KMS-11 (cell line): ENCODE data around the gene GCAT.
"Not testable (repeated sequence)": the region's sequence is repeated elsewhere in the genome, so short reads cannot be mapped to it uniquely, and the experiment has no call there.

Source experiments
- H2AFZ ChIP-seq: fragments of 200-600 bp; sonication (generic); 2 replicates; pipeline ENCODE4 v1.6.1; 2016; ENCODE audit warnings: antibody characterized with exemption, mixed run types, low read depth
- H3K27ac ChIP-seq: fragments of 200-600 bp; sonication (generic); 2 replicates; pipeline ENCODE4 v1.6.1; 2016; ENCODE audit warnings: mild to moderate bottlenecking, mixed run types
- H3K27me3 ChIP-seq: fragments of 200-600 bp; sonication (generic); 2 replicates; pipeline ENCODE4 v1.6.1; 2017; ENCODE audit warnings: mild to moderate bottlenecking, low read depth, mixed run types, moderate library complexity; ENCODE audit not compliant: insufficient read depth
- H3K36me3 ChIP-seq: fragments of 200-600 bp; sonication (generic); 2 replicates; pipeline ENCODE4 v1.6.1; 2017; ENCODE audit warnings: mild to moderate bottlenecking, mixed run types; ENCODE audit not compliant: insufficient read depth
- H3K4me1 ChIP-seq: fragments of 200-600 bp; sonication (generic); 2 replicates; pipeline ENCODE4 v1.6.1; 2016; ENCODE audit warnings: mild to moderate bottlenecking, low read depth, mixed run types; ENCODE audit not compliant: poor library complexity, severe bottlenecking
- H3K4me2 ChIP-seq: fragments of 200-600 bp; sonication (generic); 2 replicates; pipeline ENCODE4 v1.7.0; 2016; ENCODE audit warnings: mild to moderate bottlenecking, mixed run types
- H3K4me3 ChIP-seq: fragments of 200-600 bp; sonication (generic); IDR thresholded peaks from 2 replicates; pipeline ENCODE4 v1.6.1; 2017; ENCODE audit warnings: low read depth, low read length, mixed read lengths; ENCODE audit not compliant: insufficient read depth
- H3K79me2 ChIP-seq: fragments of 200-600 bp; sonication (generic); 2 replicates; pipeline ENCODE4 v1.6.1; 2016; ENCODE audit warnings: low read depth, mixed run types; ENCODE audit not compliant: insufficient read depth
- H3K9ac ChIP-seq: fragments of 200-600 bp; sonication (generic); 2 replicates; pipeline ENCODE4 v1.6.1; 2016; ENCODE audit warnings: mild to moderate bottlenecking, mixed run types
- H4K20me1 ChIP-seq: fragments of 200-600 bp; sonication (generic); 2 replicates; pipeline ENCODE4 v1.6.1; 2016; ENCODE audit warnings: mild to moderate bottlenecking, mixed run types; ENCODE audit not compliant: insufficient read depth
- TF ChIP-seq, protein P1 (sequence below): fragments of 200-600 bp; sonication (generic); conservative IDR thresholded peaks from 2 replicates; pipeline ENCODE4 v1.6.1; 2017; ENCODE audit warnings: low read depth, mild to moderate bottlenecking, antibody characterized with exemption, low read length, moderate library complexity, mixed read lengths

Gene GCAT

DNA sequence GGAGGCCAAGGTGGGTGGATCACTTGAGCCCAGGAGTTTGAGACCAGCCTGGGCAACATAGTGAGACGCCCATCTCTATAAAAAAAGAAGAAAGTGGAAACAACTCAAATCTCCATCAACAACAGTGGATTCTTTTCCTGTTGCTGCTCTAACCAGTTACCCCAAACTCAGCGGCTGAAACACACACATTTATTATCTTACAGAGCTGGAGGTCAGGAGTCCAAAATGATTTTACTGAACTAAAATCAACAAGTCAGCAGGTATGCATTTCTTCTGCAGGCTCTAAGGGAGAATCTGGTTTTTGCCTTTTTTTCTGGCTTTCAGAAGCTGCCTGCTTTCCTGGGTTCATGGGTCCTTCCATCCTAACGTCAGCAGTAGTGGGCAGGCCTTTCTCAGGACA lies 11.7 kb upstream of the GCAT start:
- H3K4me1 ChIP-seq: no peaks in the 10 kb centered on the region
- H3K9ac ChIP-seq: no peak overlapping the region
- no peak overlapping the region for H3K4me2 ChIP-seq
- no peak overlapping the region for H3K27ac ChIP-seq
- peaks cover 3% of the 10 kb centered on the region; the same call in 1 of the 2 replicates for H3K27me3 ChIP-seq
- H2AFZ ChIP-seq: no peak overlapping the region
- H4K20me1 ChIP-seq: no peaks in the 10 kb centered on the region
- H3K79me2 ChIP-seq: no peaks in the 10 kb centered on the region
- TF ChIP-seq, protein P1, sequence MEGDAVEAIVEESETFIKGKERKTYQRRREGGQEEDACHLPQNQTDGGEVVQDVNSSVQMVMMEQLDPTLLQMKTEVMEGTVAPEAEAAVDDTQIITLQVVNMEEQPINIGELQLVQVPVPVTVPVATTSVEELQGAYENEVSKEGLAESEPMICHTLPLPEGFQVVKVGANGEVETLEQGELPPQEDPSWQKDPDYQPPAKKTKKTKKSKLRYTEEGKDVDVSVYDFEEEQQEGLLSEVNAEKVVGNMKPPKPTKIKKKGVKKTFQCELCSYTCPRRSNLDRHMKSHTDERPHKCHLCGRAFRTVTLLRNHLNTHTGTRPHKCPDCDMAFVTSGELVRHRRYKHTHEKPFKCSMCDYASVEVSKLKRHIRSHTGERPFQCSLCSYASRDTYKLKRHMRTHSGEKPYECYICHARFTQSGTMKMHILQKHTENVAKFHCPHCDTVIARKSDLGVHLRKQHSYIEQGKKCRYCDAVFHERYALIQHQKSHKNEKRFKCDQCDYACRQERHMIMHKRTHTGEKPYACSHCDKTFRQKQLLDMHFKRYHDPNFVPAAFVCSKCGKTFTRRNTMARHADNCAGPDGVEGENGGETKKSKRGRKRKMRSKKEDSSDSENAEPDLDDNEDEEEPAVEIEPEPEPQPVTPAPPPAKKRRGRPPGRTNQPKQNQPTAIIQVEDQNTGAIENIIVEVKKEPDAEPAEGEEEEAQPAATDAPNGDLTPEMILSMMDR: no peak
- H3K36me3 ChIP-seq: no peaks in the 10 kb centered on the region
- no peak overlapping the region for H3K4me3 ChIP-seq

DNA sequence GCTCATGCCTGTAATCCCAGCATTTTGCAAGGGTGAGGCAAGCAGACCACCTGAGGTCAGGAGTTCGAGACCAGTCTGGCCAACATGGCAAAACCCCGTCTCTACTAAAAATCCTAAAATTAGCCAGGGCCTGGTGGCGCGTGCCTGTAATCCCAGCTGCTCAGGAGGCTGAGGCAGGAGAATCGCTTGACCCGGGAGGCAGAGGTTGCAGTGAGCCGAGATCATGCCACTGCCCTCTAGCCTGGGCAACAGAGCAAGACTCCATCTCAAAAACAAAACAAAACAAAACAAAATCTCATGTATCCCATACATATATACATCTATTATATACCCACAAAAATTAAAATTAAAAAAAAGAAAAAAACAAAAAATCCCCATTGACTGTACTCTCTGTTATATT lies 10.5 kb upstream of the GCAT start:
- not testable (repeated sequence) for H3K27ac ChIP-seq, H3K4me2 ChIP-seq, H3K27me3 ChIP-seq, H2AFZ ChIP-seq, H3K36me3 ChIP-seq, H4K20me1 ChIP-seq, H3K4me3 ChIP-seq, H3K4me1 ChIP-seq, H3K9ac ChIP-seq, H3K79me2 ChIP-seq

GRCh38 chr22:37797874-37798500 lies 9.7 kb upstream of the GCAT start:
- no peak overlapping the region for H3K9ac ChIP-seq
- H3K27ac ChIP-seq: no peak overlapping the region
- peaks cover 12% of the 10 kb centered on the region for H3K27me3 ChIP-seq
- no peaks in the 10 kb centered on the region for H4K20me1 ChIP-seq
- H3K79me2 ChIP-seq: no peaks in the 10 kb centered on the region
- TF ChIP-seq, protein P1: no peak
- H3K4me2 ChIP-seq: no peak overlapping the region
- H3K4me3 ChIP-seq: no peak overlapping the region
- no peak overlapping the region for H2AFZ ChIP-seq
- H3K36me3 ChIP-seq: no peaks in the 10 kb centered on the region
- peaks cover 4% of the 10 kb centered on the region for H3K4me1 ChIP-seq

DNA sequence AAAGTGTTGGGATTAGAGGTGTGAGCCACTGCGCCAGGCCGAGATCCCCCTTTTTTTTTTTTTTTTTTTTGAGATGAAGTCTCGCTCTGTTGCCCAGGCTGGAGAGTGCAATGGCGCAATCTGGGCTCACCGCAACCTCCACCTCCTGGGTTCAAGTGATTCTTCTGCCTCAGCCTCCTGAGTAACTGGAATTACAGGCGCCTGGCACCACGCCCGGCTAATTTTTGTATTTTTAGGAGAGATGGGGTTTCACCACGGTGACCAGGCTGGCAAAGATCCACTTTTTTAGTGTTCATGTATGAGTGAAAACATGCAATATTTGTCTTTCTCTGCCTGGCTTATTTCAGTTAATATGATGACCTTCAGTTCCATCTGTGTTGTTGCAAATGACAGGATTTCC lies 7.8 kb upstream of the GCAT start:
- H4K20me1 ChIP-seq, H3K36me3 ChIP-seq, H3K27ac ChIP-seq, H3K9ac ChIP-seq, H3K4me3 ChIP-seq, H3K4me2 ChIP-seq, H3K79me2 ChIP-seq, H2AFZ ChIP-seq, H3K4me1 ChIP-seq: not testable (repeated sequence)
- peaks cover 29% of the 10 kb centered on the region for H3K27me3 ChIP-seq

DNA sequence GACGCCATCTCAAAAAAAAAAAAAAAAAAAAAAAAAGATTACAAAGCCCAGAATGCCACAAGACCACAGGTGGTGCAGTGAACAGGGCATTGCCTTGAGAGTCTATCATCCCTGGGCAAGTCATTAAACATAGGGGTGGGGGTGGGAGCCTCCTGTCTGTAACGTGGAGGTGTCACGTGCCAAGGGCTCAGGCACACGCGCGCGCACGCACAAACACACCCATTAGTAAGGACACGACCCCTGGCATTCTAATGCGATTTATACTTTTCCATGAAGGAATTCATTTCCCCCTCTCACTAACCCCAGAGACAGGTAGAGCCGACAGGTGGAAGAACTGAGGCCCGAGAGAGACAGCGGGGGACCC lies 5.8 kb upstream of the GCAT start:
- H3K27ac ChIP-seq: no peak overlapping the region
- peak overlapping the region; percentile 76 for H2AFZ ChIP-seq
- H3K4me2 ChIP-seq: peak overlapping the region; percentile 89
- no peak overlapping the region; the same call in 1 of the 2 replicates for H3K9ac ChIP-seq
- H4K20me1 ChIP-seq: no peaks in the 10 kb centered on the region
- H3K27me3 ChIP-seq: peaks cover 46% of the 10 kb centered on the region
- H3K4me1 ChIP-seq: peaks cover 18% of the 10 kb centered on the region
- H3K79me2 ChIP-seq: no peaks in the 10 kb centered on the region
- H3K36me3 ChIP-seq: no peaks in the 10 kb centered on the region
- TF ChIP-seq, protein P1: no peak
- no peak overlapping the region for H3K4me3 ChIP-seq
